Fibroblast of lung (primary cell): ENCODE data around the gene RYR1.

ENCODE experiments used
- CTCF ChIP-seq, 2 donors: IDR thresholded peaks in 1 of 2; conservative IDR thresholded peaks in 1 of 2; 1 replicate in 1 of 2; 2 replicates in 1 of 2; pipeline ENCODE4 v1.5.1; 2011 to 2012; ENCODE audit warnings: low read length in 2 of 2, control low read depth in 1 of 2, inconsistent platforms in 1 of 2, low read depth in 1 of 2, mild to moderate bottlenecking in 1 of 2
- EZH2 ChIP-seq: IDR thresholded peaks from 2 replicates; pipeline ENCODE4 v1.5.1; 2012; ENCODE audit warnings: low read length, control low read depth, mild to moderate bottlenecking; ENCODE audit errors: missing control alignments

DNA sequence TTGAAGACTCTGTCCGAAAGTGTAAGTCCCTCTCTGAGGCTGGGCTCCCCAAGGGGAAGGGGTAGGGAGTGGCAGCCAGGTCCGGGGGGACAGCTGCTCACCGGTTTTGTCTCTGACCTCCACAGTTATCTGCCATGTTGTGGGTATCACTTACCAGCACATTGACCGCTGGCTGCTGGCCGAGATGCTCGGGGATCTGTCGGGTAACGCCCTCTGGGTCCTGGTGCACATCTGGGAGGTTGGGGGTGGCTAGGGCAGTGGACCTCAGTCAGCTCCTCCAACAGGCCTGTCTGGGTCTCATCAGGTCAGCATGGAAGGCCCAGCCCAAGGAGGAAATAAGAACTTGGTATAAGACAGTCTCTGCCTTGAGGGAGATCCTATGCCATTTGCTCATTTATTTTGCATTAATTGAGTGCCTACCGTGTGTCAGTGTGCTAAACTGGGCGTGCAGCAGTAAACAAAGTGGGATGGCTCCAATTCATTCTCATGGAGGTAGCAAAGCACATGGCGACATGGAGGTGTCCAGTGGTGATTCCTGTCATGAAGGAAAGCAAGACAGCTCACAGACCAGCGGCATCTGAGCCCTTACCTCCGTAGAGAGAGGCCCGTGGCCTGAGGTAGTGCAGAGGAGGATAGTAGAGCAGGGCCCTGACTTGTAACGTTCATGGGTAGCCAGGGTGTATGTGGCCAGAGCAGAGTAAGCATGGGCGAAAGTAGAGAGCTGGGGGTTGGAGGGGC, 199.2 kb downstream of the RYR1 start:
- TF ChIP-seq CTCF (conservative IDR thresholded peaks at IDR 0.05 in 1 of 2, IDR thresholded peaks at IDR 0.05 in 1 of 2; ENCODE audit: low read depth in 1 of 2, low read length in 2 of 2) = no peak
- no peak for TF ChIP-seq EZH2
